ENCODE results near the gene FBXO28. TPM values are rescaled to one million over a fixed set of nuclear protein-coding genes. Genes with fewer than 3 reads are reported as not detected.

Gene FBXO28
- total and polyA plus RNA-seq, 8 donors: 4.9 to 14.9 (median 11.0) TPM

- Histone ChIP-seq H3K36me3 (no peaks in the 10 kb centered on the region), H3K27ac (no peak overlapping the region)
- no peak for FAIRE-seq
Measured at GRCh38 chr1:224107282-224107625, 6.7 kb upstream of the FBXO28 start.

GRCh38 chr1:224108991-224109390 lies 4.9 kb upstream of the FBXO28 start:
- DNase-seq (no peak), ATAC-seq (no peak), FAIRE-seq (no peak)
- Histone ChIP-seq H3K36me3 (no peaks in the 10 kb centered on the region), H3K27ac (no peak overlapping the region), H3K4me1 (peaks cover 0 to 5% (median 0%) of the 10 kb centered on the region in 3 donors), H3K9me3 (no peaks in the 10 kb centered on the region), H3K27me3 (no peaks in the 10 kb centered on the region), H3K4me3 (no peak overlapping the region)
- no peak for TF ChIP-seq CTCF (IDR thresholded peaks at IDR 0.05)
- intact Hi-C loops (cut with DNase I): no loop called here

More at GRCh38 chr1:224107282-224107625, 6.7 kb upstream of the FBXO28 start:
- Histone ChIP-seq H3K9me3 (no peaks in the 10 kb centered on the region), H3K4me1 (peaks cover 0 to 5% (median 0%) of the 10 kb centered on the region in 3 donors), H3K4me3 (no peak overlapping the region), H3K27me3 (no peaks in the 10 kb centered on the region)
- ATAC-seq (no peak), DNase-seq (no peak)
- intact Hi-C loops (cut with DNase I): no loop called here
- no peak for TF ChIP-seq CTCF (IDR thresholded peaks at IDR 0.05)

GRCh38 chr1:224109981-224110380 lies 3.9 kb upstream of the FBXO28 start:
- Histone ChIP-seq H3K4me1 (peaks cover 0 to 7% (median 0%) of the 10 kb centered on the region in 3 donors), H3K36me3 (no peaks in the 10 kb centered on the region), H3K4me3 (no peak overlapping the region), H3K27ac (no peak overlapping the region), H3K9me3 (no peaks in the 10 kb centered on the region), H3K27me3 (no peaks in the 10 kb centered on the region)
- no peak for TF ChIP-seq CTCF (IDR thresholded peaks at IDR 0.05)
- ATAC-seq (no peak), FAIRE-seq (no peak), DNase-seq (no peak)
- 75 to 91% methylated on average over 1 of the region's 1 CpG for WGBS, 2 donors
- intact Hi-C loops (cut with DNase I): loop anchor here in 1 of 3 donors (10.0 kb wide), 1 partner anchor 225 kb away; the partner anchor contains the start of gene NVL

- Histone ChIP-seq H3K4me3 (no peak overlapping the region), H3K27ac (no peak overlapping the region), H3K9me3 (no peaks in the 10 kb centered on the region), H3K36me3 (no peaks in the 10 kb centered on the region), H3K27me3 (no peaks in the 10 kb centered on the region), H3K4me1 (peaks cover 0 to 19% (median 10%) of the 10 kb centered on the region in 3 donors)
- no peak for TF ChIP-seq CTCF (IDR thresholded peaks at IDR 0.05)
- no peak for DNase-seq
- intact Hi-C loops (cut with DNase I): loop anchor here in 1 of 3 donors (10.0 kb wide), 1 partner anchor 222 kb away; the partner anchor contains the start of gene NVL
- no peak for ATAC-seq
- 68 to 69% methylated on average over 10 of the region's 10 CpGs for WGBS, 2 donors
- FAIRE-seq: no peak
Measured at GRCh38 chr1:224113005-224113404, 906 bp upstream of the FBXO28 start.

GRCh38 chr1:224113545-224113917 lies 380 bp upstream of the FBXO28 start:
- Histone ChIP-seq H3K27ac (peak overlapping the region; percentile 65 to 89 (median 85)), H3K36me3 (no peaks in the 10 kb centered on the region), H3K4me3 (peak overlapping the region; percentile 75 to 98 (median 91)), H3K4me1 (peaks cover 0 to 19% (median 10%) of the 10 kb centered on the region in 3 donors), H3K27me3 (no peaks in the 10 kb centered on the region), H3K9me3 (no peaks in the 10 kb centered on the region)
- intact Hi-C loops (cut with DNase I): loop anchor here in 1 of 3 donors (10.0 kb wide), 1 partner anchor 221 kb away; the partner anchor contains the start of gene NVL
- no peak for FAIRE-seq
- no peak for DNase-seq
- no peak for TF ChIP-seq CTCF (IDR thresholded peaks at IDR 0.05)
- WGBS, 2 donors: 34 to 38% methylated on average over 2 of the region's 2 CpGs
- no peak for ATAC-seq
